ENCODE measurements around the gene SLC7A14.

SLC7A14 gene

DNA sequence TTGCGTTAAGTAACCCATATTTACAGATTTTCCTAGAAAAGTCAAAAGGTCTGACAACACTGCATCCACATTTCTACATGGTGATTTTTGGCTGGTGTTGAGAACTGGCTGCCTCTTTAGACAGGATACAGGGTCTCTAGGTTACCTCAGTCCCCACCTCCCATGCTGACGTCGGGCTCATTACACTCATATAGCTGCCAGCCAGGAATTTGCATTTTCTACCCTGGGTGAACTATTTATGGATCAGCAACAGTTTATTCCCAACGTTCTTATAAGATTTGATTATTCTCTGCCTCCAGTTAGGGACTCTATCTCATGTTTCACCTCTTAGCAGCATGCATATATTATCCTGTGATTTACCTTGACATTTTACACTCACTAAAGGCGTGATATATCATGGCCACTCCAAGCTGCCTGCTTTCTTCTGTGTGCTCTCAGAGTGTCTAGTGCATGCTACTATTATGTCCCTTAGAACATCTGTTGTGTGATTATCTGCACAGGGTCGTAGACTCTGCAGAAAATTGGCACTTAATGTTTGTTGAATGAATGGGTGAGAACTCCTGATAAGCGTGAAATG is 118.2 kb downstream of the SLC7A14 start:
- Histone ChIP-seq H4K20me1 (ENCODE audit: insufficient read depth, low read length) (0 out of 2 replicates have a peak, but pooled peaks cover 3% of the 10 kb centered on the region), H3K36me3 (replicated peaks; ENCODE audit: low read depth, low read length) (no peaks in the 10 kb centered on the region), H2AFZ (ENCODE audit: low read depth, low read length) (no peak overlapping the region), H3K9me3 (ENCODE audit: insufficient read depth, low read length) (no peaks in the 10 kb centered on the region), H3K27ac (ENCODE audit: low read length) (no peak overlapping the region), H3K4me3 (ENCODE audit: low read length) (no peak overlapping the region), H3K4me2 (ENCODE audit: low read length) (no peak overlapping the region), H3K27me3 (ENCODE audit: low read depth, low read length) (peaks cover 73% of the 10 kb centered on the region), H3K4me1 (ENCODE audit: low read length) (no peaks in the 10 kb centered on the region), H3K79me2 (ENCODE audit: low read length) (no peaks in the 10 kb centered on the region), H3K9ac (ENCODE audit: low read length) (no peak overlapping the region)
- no peak for TF ChIP-seq EZH2phosphoT487 (IDR thresholded peaks at IDR 0.05; ENCODE audit: low read depth)

DNA sequence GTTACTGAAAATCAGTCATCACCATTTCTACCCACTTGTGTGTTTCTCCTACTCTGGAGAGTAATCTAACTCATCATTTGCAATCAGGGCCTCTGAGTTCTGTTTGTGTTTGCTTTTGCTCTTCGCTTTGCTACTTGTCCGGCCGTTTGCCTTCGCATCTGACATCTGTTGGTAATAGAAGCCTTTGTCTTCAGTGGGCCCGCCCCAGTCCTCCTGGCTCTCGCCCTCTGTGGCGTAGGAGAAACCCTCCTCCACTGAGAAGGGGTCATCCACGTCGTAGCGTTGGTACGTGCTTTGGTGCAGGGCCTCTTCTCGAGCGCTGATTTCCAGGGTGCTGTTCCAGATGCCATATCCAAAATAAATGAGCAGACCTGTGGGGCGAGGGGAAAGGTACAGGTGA is 118.9 kb downstream of the SLC7A14 start:
- Histone ChIP-seq H3K9me3 (ENCODE audit: insufficient read depth, low read length) (no peaks in the 10 kb centered on the region), H3K9ac (ENCODE audit: low read length) (no peak overlapping the region), H3K27ac (ENCODE audit: low read length) (no peak overlapping the region), H2AFZ (ENCODE audit: low read depth, low read length) (no peak overlapping the region), H4K20me1 (ENCODE audit: insufficient read depth, low read length) (0 out of 2 replicates have a peak, but pooled peaks cover 3% of the 10 kb centered on the region), H3K27me3 (ENCODE audit: low read depth, low read length) (peaks cover 72% of the 10 kb centered on the region), H3K36me3 (replicated peaks; ENCODE audit: low read depth, low read length) (no peaks in the 10 kb centered on the region), H3K79me2 (ENCODE audit: low read length) (no peaks in the 10 kb centered on the region), H3K4me1 (ENCODE audit: low read length) (no peaks in the 10 kb centered on the region), H3K4me2 (ENCODE audit: low read length) (no peak overlapping the region), H3K4me3 (ENCODE audit: low read length) (no peak overlapping the region)
- no peak for TF ChIP-seq EZH2phosphoT487 (IDR thresholded peaks at IDR 0.05; ENCODE audit: low read depth)
- TF ChIP-seq, protein P1, sequence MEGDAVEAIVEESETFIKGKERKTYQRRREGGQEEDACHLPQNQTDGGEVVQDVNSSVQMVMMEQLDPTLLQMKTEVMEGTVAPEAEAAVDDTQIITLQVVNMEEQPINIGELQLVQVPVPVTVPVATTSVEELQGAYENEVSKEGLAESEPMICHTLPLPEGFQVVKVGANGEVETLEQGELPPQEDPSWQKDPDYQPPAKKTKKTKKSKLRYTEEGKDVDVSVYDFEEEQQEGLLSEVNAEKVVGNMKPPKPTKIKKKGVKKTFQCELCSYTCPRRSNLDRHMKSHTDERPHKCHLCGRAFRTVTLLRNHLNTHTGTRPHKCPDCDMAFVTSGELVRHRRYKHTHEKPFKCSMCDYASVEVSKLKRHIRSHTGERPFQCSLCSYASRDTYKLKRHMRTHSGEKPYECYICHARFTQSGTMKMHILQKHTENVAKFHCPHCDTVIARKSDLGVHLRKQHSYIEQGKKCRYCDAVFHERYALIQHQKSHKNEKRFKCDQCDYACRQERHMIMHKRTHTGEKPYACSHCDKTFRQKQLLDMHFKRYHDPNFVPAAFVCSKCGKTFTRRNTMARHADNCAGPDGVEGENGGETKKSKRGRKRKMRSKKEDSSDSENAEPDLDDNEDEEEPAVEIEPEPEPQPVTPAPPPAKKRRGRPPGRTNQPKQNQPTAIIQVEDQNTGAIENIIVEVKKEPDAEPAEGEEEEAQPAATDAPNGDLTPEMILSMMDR (IDR thresholded peaks at IDR 0.05; ENCODE audit: low read depth, low read length) = no peak

DNA sequence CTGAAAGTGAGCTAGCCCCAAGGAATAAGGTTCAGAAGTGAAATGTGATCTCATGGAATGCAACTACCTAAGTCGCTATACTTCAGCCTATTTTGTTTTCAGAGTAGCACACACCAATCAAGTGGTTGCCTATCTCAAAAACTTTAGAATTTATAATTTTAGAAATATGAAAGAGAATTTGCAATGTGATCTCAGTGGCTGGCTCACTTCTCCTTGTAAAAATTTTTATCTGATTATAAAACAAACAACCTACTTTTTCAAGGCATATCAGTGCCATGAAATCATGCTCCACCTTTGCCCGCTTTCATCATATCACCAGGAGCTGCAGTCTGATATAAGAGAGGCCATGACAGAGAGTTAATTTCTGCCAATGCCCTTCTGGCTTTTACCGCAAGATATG is 119.9 kb downstream of the SLC7A14 start:
- H2AFZ ChIP-seq (ENCODE audit: low read depth, low read length) = no peak overlapping the region
- H3K9ac ChIP-seq (ENCODE audit: low read length) = no peak overlapping the region
- no peak for TF ChIP-seq EZH2phosphoT487 (IDR thresholded peaks at IDR 0.05; ENCODE audit: low read depth)
- TF ChIP-seq, protein P1 (IDR thresholded peaks at IDR 0.05; ENCODE audit: low read depth, low read length) = no peak
- no peaks in the 10 kb centered on the region for H3K36me3 ChIP-seq (replicated peaks; ENCODE audit: low read depth, low read length)
- no peaks in the 10 kb centered on the region for H3K9me3 ChIP-seq (ENCODE audit: insufficient read depth, low read length)
- no peak overlapping the region for H3K4me3 ChIP-seq (ENCODE audit: low read length)
- no peaks in the 10 kb centered on the region for H3K4me1 ChIP-seq (ENCODE audit: low read length)
- H3K79me2 ChIP-seq (ENCODE audit: low read length) = no peaks in the 10 kb centered on the region
- H3K27ac ChIP-seq (ENCODE audit: low read length) = no peak overlapping the region
- peaks cover 65% of the 10 kb centered on the region for H3K27me3 ChIP-seq (ENCODE audit: low read depth, low read length)
- 0 out of 2 replicates have a peak, but pooled peaks cover 3% of the 10 kb centered on the region for H4K20me1 ChIP-seq (ENCODE audit: insufficient read depth, low read length)
- H3K4me2 ChIP-seq (ENCODE audit: low read length) = no peak overlapping the region

DNA sequence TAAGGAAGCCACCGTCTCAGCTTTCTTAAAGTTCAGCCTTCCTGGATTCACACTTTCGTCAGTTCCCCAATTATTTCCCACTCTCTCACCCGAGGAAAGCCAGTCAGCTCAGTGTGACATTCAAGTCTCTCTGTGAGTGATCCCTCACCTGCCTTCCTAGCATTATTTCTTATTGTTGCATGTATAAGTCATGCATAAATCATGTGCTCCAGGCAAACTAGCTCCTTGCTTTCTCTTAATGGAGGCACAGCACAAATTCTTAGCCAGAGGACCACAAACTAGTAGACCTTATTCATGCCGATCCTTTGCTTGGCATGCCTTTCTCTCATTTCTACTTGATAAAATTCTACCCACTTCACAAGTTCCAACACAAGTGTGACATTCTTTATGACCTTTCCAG is 122.9 kb downstream of the SLC7A14 start:
- Histone ChIP-seq H3K4me1 (ENCODE audit: low read length) (no peaks in the 10 kb centered on the region), H3K27me3 (ENCODE audit: low read depth, low read length) (peaks cover 63% of the 10 kb centered on the region), H2AFZ (ENCODE audit: low read depth, low read length) (no peak overlapping the region), H3K27ac (ENCODE audit: low read length) (no peak overlapping the region), H3K4me2 (ENCODE audit: low read length) (no peak overlapping the region), H3K9me3 (ENCODE audit: insufficient read depth, low read length) (no peaks in the 10 kb centered on the region), H3K4me3 (ENCODE audit: low read length) (no peak overlapping the region), H3K79me2 (ENCODE audit: low read length) (no peaks in the 10 kb centered on the region), H4K20me1 (ENCODE audit: insufficient read depth, low read length) (no peaks in the 10 kb centered on the region), H3K36me3 (replicated peaks; ENCODE audit: low read depth, low read length) (no peaks in the 10 kb centered on the region), H3K9ac (ENCODE audit: low read length) (no peak overlapping the region)
- TF ChIP-seq EZH2phosphoT487 (IDR thresholded peaks at IDR 0.05; ENCODE audit: low read depth) = no peak
- TF ChIP-seq, protein P1 (IDR thresholded peaks at IDR 0.05; ENCODE audit: low read depth, low read length) = no peak

Measured in OCI-LY3 (cell line).